Activated T-cell treated with anti-CD3 and anti-CD28 coated beads, Interleukin-2, amount 50 U/mL, for 24 hours (primary cell): Measurements from ENCODE around the gene PRKCH.

Source experiments
- DNase-seq: peaks from one replicate; pipeline ENCODE4 v3.0.0-alpha.2; 2020
- H3K27ac Mint-ChIP-seq: 2 replicates; pipeline ENCODE4 v1.8.0; 2020; ENCODE audit warnings: mild to moderate bottlenecking, mixed read lengths
- H3K27me3 Mint-ChIP-seq: 2 replicates; pipeline ENCODE4 v1.8.0; 2020; ENCODE audit warnings: mixed read lengths
- H3K36me3 Mint-ChIP-seq: 2 replicates; pipeline ENCODE4 v1.8.0; 2020; ENCODE audit warnings: low read depth, mixed read lengths
- H3K4me1 Mint-ChIP-seq: 2 replicates; pipeline ENCODE4 v1.8.0; 2020; ENCODE audit warnings: low read depth, mixed read lengths
- H3K4me3 Mint-ChIP-seq: 2 replicates; pipeline ENCODE4 v1.8.0; 2020; ENCODE audit warnings: mild to moderate bottlenecking, moderate library complexity, mixed read lengths
- H3K9me3 Mint-ChIP-seq: 2 replicates; pipeline ENCODE4 v1.8.0; 2020; ENCODE audit warnings: mixed read lengths

PRKCH gene

DNA sequence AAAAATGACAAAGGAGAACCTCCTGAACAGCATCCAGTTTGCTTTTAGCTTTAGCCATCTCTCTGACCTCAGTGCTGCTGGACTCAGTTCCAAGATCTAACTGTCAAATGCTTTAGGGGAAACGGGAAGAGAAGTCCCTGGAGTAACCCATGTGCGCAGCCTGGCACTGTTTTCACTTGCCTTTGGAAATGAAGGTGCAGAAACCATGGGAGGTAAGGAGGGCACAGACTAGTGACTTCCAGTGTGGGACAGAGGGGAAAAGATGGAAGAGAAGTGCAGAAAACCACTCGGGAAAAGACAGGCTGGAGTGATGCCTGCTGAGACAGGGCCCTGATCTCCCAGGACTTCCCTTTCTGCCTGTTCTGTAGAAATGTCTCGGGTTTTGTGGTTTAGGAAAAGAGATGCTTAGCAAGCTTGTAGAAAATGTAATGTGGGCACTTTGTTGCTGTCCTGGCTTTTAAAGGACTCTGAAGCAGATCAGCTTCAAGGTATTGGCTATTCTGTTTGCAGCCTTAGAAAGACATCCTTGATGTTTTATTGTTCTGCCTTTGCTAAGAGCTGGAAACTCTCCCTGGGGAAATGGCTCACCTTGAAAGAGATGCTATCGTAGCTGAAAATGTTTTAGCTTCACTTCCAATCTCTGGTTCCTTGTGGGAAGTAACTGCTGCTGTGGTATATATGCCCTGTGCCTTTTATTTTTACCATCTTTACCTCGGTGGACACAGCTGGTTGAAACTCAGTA lies 249.3 kb downstream of the PRKCH start:
- peaks cover 4% of the 10 kb centered on the region for H3K36me3 Mint-ChIP-seq
- peaks cover 5% of the 10 kb centered on the region for H3K9me3 Mint-ChIP-seq
- H3K4me3 Mint-ChIP-seq: peak overlapping the region; percentile 25
- H3K27ac Mint-ChIP-seq: peak overlapping the region; percentile 80
- DNase-seq: no peak
- peaks cover 81% of the 10 kb centered on the region for H3K4me1 Mint-ChIP-seq
- H3K27me3 Mint-ChIP-seq: no peaks in the 10 kb centered on the region

- Mint-ChIP-seq H3K9me3 (no peaks in the 10 kb centered on the region), H3K4me3 (no peak overlapping the region), H3K27ac (no peak overlapping the region), H3K36me3 (no peaks in the 10 kb centered on the region), H3K4me1 (peaks cover 69% of the 10 kb centered on the region), H3K27me3 (no peaks in the 10 kb centered on the region)
- DNase-seq: no peak
These were observed 250.5 kb downstream of the PRKCH start for GRCh38 chr14:61571917-61572316.

DNA sequence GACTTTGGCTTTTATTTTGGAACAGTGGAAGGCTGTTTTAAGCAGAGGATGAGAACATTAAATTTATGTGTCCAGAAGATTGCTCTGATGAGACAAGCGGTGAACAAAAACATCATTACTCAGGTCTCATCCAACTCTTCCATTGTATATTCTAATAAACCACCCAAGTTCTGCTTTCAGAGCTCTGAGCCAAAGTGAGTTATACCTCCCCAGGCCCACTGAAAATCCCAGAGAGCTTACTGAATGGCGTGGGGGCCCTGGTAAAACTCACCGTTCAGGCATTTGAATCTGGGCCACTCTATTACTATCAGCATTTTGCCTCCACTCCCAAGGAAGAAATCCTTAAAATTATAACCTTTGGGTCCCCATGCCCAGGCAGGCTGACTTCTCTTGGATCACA lies 251.9 kb downstream of the PRKCH start:
- H3K4me1 Mint-ChIP-seq: peaks cover 72% of the 10 kb centered on the region
- DNase-seq: no peak
- H3K27ac Mint-ChIP-seq: peak overlapping the region; percentile 41
- no peak overlapping the region for H3K4me3 Mint-ChIP-seq
- no peaks in the 10 kb centered on the region for H3K27me3 Mint-ChIP-seq
- no peaks in the 10 kb centered on the region for H3K36me3 Mint-ChIP-seq
- no peaks in the 10 kb centered on the region for H3K9me3 Mint-ChIP-seq

DNA sequence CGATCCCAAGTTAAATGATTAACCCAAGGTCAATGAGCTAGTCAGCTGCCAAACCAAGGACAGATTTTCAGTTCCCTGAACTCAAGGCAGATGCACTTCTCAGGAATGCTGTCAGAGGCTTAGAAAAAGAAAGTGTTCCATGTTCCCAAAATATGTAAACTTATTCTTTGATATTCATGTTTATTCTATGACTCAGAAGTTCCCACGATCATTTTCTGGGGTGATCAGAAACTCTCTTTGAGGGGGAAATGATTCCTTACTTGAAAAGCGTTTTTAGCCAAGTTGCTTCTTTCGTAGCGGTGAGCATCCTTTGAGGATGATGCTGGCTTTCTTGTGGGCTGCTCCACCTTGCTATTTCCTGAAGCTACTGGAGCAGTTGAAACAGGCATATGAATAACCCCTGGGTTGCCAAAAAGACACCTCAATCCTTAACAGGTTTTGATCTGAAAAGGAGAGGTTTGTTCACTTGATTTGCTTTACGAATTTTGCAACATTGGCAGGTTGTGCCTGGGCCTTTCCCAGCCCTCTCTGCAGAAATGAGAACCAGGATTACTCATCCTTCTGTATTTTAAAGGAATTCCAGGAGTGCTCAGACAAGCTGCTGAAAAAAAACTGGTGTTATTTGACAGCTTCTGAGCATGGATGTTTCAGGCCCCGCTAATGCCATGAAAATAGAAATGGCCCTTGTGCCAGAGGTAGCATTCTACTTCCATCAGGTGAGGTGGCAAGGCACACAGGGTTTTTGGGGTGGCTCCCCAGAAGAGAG lies 252.6 kb downstream of the PRKCH start:
- Mint-ChIP-seq H3K4me1 (peaks cover 73% of the 10 kb centered on the region), H3K27me3 (no peaks in the 10 kb centered on the region), H3K4me3 (no peak overlapping the region), H3K9me3 (no peaks in the 10 kb centered on the region), H3K36me3 (no peaks in the 10 kb centered on the region), H3K27ac (peak overlapping the region; percentile 41)
- DNase-seq: no peak

- Mint-ChIP-seq H3K27ac (no peak overlapping the region), H3K27me3 (no peaks in the 10 kb centered on the region), H3K36me3 (no peaks in the 10 kb centered on the region), H3K4me1 (peaks cover 71% of the 10 kb centered on the region), H3K4me3 (no peak overlapping the region), H3K9me3 (no peaks in the 10 kb centered on the region)
- DNase-seq: no peak
These were observed 253.1 kb downstream of the PRKCH start for GRCh38 chr14:61574514-61574807.

GRCh38 chr14:61575126-61575525 lies 253.7 kb downstream of the PRKCH start:
- DNase-seq: no peak
- Mint-ChIP-seq H3K9me3 (no peaks in the 10 kb centered on the region), H3K4me3 (no peak overlapping the region), H3K27me3 (no peaks in the 10 kb centered on the region), H3K4me1 (peaks cover 67% of the 10 kb centered on the region), H3K27ac (no peak overlapping the region), H3K36me3 (no peaks in the 10 kb centered on the region)

GRCh38 chr14:61575551-61576150 lies 254.3 kb downstream of the PRKCH start:
- Mint-ChIP-seq H3K4me3 (no peak overlapping the region), H3K9me3 (no peaks in the 10 kb centered on the region), H3K27ac (no peak overlapping the region), H3K27me3 (no peaks in the 10 kb centered on the region), H3K4me1 (peaks cover 63% of the 10 kb centered on the region), H3K36me3 (no peaks in the 10 kb centered on the region)
- DNase-seq: no peak

DNA sequence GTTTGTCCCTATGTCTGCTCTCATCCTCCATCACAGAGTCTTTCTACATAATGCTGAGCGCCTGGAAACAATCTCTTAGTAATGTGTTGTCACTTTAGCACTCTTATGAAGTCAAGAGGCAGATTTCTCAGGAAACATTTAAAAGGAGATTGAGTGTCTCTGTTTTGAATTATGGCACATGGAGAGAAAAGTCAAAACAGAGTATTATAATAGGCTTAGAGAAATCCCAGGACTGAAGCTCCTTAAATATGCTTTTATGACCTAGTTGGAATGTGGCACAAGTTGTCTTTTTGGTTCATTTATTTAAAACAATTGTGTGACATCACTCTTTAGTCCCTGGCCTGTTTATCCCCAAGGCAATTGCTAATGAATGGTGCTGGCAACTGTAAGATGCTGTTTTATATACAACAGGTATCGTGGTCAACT lies 256.1 kb downstream of the PRKCH start:
- no peak overlapping the region for H3K4me3 Mint-ChIP-seq
- H3K9me3 Mint-ChIP-seq: no peaks in the 10 kb centered on the region
- H3K36me3 Mint-ChIP-seq: no peaks in the 10 kb centered on the region
- no peak for DNase-seq
- H3K27ac Mint-ChIP-seq: no peak overlapping the region
- H3K27me3 Mint-ChIP-seq: no peaks in the 10 kb centered on the region
- peaks cover 52% of the 10 kb centered on the region for H3K4me1 Mint-ChIP-seq

DNA sequence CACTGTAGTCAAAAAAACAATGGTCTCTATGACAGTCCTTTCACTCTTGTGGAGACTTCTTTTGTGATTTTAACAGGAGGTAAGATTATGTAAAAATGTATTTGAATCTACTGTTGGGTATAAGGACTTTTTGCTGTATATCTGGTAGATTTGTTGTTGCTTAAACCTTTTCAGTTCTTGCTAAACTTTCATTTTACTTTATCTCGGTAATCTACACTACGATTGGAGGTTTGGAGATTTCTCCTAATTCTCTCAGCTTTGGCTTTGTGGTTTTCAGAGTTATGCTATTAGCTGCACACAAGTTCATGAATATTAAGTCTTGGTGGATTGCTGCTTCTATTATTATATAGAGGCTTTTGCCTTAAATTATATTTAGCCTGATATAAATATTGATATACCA lies 257.4 kb downstream of the PRKCH start:
- peaks cover 42% of the 10 kb centered on the region for H3K4me1 Mint-ChIP-seq
- H3K4me3 Mint-ChIP-seq: peak overlapping the region; percentile 19
- DNase-seq: no peak

DNA sequence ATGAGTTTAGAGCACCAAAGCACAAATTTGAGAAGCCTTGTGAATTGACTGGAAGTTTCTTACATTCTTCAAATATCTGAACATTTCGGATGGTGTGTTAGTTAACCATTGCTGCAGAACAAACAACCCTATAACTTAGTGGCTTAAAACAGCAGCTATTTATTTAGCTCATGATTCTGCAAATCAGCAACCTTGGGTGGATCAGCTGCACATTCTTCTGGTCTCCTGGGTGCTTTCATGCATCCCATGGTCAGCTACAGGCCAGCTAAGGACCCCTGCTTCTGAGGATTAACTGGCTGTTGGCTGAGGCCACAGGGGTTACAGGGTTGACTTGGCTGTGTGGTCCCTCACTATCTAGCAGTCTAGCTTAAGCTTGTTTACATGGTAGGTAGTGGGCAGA lies 260.0 kb downstream of the PRKCH start:
- no peaks in the 10 kb centered on the region for H3K36me3 Mint-ChIP-seq
- no peaks in the 10 kb centered on the region for H3K27me3 Mint-ChIP-seq
- no peak for DNase-seq
- H3K9me3 Mint-ChIP-seq: no peaks in the 10 kb centered on the region
- H3K4me1 Mint-ChIP-seq: peaks cover 31% of the 10 kb centered on the region
- H3K27ac Mint-ChIP-seq: no peak overlapping the region
- H3K4me3 Mint-ChIP-seq: no peak overlapping the region

More for the DNA sequence above, 257.4 kb downstream of the PRKCH start:
- Mint-ChIP-seq H3K36me3 (no peaks in the 10 kb centered on the region), H3K9me3 (no peaks in the 10 kb centered on the region), H3K27me3 (no peaks in the 10 kb centered on the region), H3K27ac (no peak overlapping the region)

DNA sequence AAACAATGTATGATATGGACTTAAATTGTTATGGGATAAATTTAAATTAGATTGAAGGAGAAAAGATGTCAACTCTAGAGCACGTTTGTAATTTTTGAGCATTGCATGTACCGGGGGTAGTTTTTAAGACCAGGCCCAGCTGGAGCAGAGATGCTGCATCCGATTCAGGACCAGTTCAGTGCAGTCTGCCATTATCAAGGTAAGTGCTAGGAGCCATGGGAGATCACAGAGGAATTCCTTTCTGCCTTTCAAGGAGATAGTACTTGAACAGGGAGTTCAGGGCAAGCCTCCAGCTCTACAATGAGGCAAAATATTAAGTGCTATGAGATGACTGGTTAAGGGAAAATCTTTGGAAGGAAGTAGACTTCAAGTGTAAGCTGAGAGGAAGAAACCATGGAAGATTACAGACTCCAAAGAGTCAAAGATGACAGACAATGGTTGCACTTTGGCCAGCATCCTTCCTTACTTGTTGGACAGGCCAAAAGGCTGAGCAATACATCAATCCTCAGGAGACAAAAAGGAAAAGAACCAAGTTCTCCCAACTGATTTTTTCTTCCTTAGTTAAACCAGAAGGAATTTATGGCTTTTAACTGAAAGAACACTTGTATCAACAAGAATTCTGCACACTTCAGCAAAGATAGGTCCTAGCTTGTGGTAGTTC lies 260.7 kb downstream of the PRKCH start:
- Mint-ChIP-seq H3K4me1 (peaks cover 30% of the 10 kb centered on the region), H3K36me3 (no peaks in the 10 kb centered on the region), H3K9me3 (no peaks in the 10 kb centered on the region), H3K27me3 (no peaks in the 10 kb centered on the region), H3K27ac (no peak overlapping the region), H3K4me3 (no peak overlapping the region)
- no peak for DNase-seq

DNA sequence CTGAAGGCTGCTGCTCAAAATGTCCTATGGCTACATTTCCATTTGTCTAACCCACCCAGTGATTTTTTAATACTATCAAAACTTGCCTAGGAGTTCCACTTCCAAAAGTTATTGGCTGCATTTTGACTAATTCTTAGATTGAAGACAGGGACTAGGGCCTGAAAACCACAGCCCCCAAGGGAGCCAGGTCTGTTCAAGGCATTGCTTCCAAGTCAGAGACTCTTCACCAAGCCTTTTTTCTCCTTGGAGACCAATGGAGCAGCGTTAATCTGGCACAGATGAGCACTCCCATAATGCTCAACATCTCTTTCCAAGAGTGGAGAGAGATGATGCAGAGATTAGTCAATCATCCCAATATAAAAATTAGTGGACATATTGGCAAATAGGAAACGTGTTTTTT lies 261.4 kb downstream of the PRKCH start:
- no peak for DNase-seq
- Mint-ChIP-seq H3K4me3 (no peak overlapping the region), H3K27me3 (no peaks in the 10 kb centered on the region), H3K9me3 (no peaks in the 10 kb centered on the region), H3K27ac (no peak overlapping the region), H3K4me1 (peaks cover 23% of the 10 kb centered on the region), H3K36me3 (no peaks in the 10 kb centered on the region)

DNA sequence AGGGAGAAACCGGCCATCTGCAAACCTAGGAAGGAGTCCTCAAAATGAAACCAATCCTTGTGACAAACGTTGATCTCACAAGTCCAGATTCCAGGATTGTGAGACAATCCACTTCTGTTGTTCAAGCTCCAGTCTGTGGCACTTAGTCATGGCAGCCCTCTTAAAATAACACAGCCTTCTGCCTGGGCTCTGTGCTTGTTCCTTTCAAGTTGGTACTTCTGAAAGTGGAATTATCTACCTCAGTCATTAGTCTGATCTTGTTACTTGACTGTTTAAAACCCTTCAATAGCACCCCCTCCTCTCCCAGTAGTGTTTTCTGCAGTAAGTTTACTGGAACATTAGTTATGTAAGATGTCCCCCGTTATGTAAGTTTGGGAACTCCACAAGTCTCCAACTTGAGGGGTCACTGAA lies 263.0 kb downstream of the PRKCH start:
- Mint-ChIP-seq H3K27ac (no peak overlapping the region), H3K4me1 (peaks cover 13% of the 10 kb centered on the region), H3K9me3 (no peaks in the 10 kb centered on the region), H3K4me3 (no peak overlapping the region), H3K36me3 (no peaks in the 10 kb centered on the region), H3K27me3 (no peaks in the 10 kb centered on the region)
- DNase-seq: no peak

GRCh38 chr14:61585598-61586543 lies 264.5 kb downstream of the PRKCH start:
- Mint-ChIP-seq H3K27ac (no peak overlapping the region), H3K4me1 (peaks cover 25% of the 10 kb centered on the region), H3K36me3 (no peaks in the 10 kb centered on the region), H3K4me3 (no peak overlapping the region), H3K27me3 (no peaks in the 10 kb centered on the region), H3K9me3 (no peaks in the 10 kb centered on the region)
- DNase-seq: no peak
